Mesodermal cell (in vitro differentiated cells): ENCODE results near the gene SKAP1.
"Not testable (repeated sequence)": the region's sequence is repeated elsewhere in the genome, so short reads cannot be mapped to it uniquely, and the experiment has no call there.

ENCODE experiments used
- H3K27ac ChIP-seq: 2 replicates; pipeline ENCODE4 v1.7.0; 2013; ENCODE audit warnings: mild to moderate bottlenecking, low read depth, low read length, moderate library complexity; ENCODE audit not compliant: severe bottlenecking
- H3K36me3 ChIP-seq: 2 replicates; pipeline ENCODE4 v1.7.1; 2013; ENCODE audit warnings: mild to moderate bottlenecking, low read length, moderate library complexity; ENCODE audit not compliant: control insufficient read depth, insufficient read depth
- H3K4me1 ChIP-seq: one replicate; pipeline ENCODE4 v1.7.1; 2013; ENCODE audit warnings: mild to moderate bottlenecking, low read length; ENCODE audit not compliant: insufficient read depth, control insufficient read depth, poor library complexity, severe bottlenecking
- H3K4me3 ChIP-seq: 2 replicates; pipeline ENCODE4 v1.7.0; 2013; ENCODE audit warnings: low read length, control low read depth, mild to moderate bottlenecking; ENCODE audit not compliant: insufficient read depth, poor library complexity, severe bottlenecking; ENCODE audit errors: extremely low read depth
- H3K9me3 ChIP-seq: 2 replicates; pipeline ENCODE4 v1.7.1; 2013; ENCODE audit warnings: mild to moderate bottlenecking, low read length, moderate library complexity; ENCODE audit not compliant: control insufficient read depth
- WGBS, 2 experiments: methylation state at CpG; one replicate each; pipeline ENCODE4 v1.1.5; 2013; ENCODE audit warnings: missing lambda C conversion rate in 2 of 2; ENCODE audit not compliant: insufficient coverage in 2 of 2; 5-methylcytosine and 5-hydroxymethylcytosine counted together

Gene SKAP1

DNA sequence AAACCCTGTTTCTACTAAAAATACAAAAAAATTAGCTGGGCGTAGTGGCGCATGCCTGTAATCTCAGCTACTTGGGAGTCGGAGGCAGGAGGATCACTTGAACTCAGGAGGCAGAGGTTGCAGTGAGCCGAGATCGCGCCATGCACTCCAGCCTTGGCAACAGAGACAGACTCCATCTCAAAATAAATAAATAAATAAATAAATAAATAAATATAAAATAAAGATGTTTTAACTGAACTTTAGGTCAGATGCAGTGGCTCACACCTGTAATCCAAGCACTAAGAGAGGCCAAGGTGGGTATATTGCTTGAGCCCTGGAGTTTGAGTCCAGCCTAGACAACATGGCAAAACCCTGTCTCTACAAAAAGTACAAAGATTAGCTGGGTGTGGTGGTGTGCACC is 61.0 kb downstream of the SKAP1 start:
- H3K36me3 ChIP-seq, H3K4me1 ChIP-seq, H3K9me3 ChIP-seq, H3K27ac ChIP-seq, H3K4me3 ChIP-seq: not testable (repeated sequence)
- WGBS, 2 experiments: 74 to 83% methylated on average over 2 to 3 of the region's 6 CpGs

DNA sequence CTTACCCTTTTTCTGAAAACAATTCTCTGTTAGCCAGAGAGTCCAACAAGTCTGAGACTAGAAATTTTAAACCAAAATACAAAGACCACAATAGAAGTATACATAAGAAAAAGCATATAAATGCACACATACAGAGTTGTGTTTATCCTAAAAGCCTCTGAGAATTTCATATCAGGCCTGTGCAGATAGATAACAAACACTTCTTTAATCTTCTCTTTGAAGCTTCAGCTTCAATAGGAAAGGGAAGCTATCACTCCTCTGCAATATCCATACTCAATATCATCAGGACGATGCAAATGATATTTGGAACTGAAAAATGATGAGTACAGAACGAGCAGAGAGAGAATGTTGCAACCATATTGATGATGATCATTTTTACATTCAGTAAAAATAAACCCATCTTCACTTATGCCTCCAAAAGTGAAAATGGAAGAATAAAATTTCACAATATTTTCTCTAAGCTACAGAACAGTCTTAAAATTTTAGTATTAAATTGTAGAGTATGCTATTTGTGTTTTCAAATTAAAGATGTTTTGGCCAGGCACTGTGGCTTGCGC is 61.6 kb downstream of the SKAP1 start:
- Histone ChIP-seq H3K36me3 (no peaks in the 10 kb centered on the region), H3K4me1 (no peaks in the 10 kb centered on the region), H3K4me3 (no peak overlapping the region), H3K27ac (no peak overlapping the region), H3K9me3 (no peaks in the 10 kb centered on the region)
- WGBS, 2 experiments: 75 to 89% methylated on average over 1 of the region's 3 CpGs

DNA sequence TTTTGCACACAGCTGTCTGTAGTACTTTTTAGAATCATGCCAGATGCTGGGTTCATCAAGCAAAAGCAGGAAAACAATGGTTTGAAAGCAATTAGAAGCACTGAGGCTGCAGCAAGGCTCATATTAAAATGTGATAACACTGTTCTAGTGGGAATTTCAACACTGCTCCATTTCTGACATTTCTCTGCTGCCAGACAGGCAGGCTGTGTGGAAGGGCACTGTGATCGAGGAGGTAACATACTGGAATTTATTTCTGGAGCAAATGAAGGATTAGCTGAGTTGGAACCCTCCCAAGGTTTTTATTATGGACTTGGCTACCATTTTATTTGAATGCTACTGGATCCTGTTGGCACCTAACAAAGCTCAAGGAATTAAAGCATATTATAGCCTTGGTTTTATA is 66.9 kb downstream of the SKAP1 start:
- Histone ChIP-seq H3K27ac (no peak overlapping the region), H3K4me1 (no peaks in the 10 kb centered on the region)
- 67% methylated on average over 1 of the region's 1 CpG; no CpG with 5 or more reads in 1 of the 2 experiments for WGBS, 2 experiments

DNA sequence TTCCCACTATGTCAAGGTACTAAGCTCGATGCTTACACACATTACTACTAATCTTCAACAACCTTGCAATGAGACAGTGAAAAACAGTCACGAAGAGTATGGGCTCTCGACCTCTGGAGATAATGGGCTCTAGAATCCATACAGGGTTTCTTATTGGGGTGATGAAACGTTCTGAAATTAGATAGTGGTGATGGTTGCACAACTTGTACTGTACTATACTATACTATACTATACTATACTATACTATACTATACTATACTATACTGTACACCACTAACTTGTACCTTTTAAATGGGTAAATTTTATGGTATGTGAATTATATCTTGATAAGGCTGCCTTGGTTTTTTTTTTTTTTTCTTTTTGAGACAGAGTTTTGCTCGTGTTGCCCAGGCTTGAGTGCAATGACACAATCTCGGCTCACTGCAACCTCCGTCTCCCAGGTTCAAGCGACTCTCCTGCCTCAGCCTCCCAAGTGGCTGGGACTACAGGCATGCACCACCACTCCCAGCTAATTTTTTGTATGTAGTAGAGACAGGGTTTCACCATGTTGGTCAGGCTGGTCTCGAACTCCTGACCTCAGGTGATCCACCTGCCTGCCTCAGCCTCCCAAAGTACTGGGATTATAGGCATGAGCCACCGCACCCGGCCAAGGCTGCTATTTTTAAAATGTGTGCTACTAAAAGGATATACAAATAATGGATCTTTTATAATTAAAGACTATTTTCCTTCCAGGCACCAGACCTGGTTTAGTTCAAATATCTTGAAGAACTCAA is 69.0 kb downstream of the SKAP1 start:
- not testable (repeated sequence) for H3K9me3 ChIP-seq, H3K27ac ChIP-seq, H3K36me3 ChIP-seq, H3K4me3 ChIP-seq, H3K4me1 ChIP-seq
- WGBS, 2 experiments: 87 to 95% methylated on average over 3 to 4 of the region's 11 CpGs

More for the DNA sequence above, 66.9 kb downstream of the SKAP1 start:
- no peaks in the 10 kb centered on the region for H3K36me3 ChIP-seq
- H3K4me3 ChIP-seq: no peak overlapping the region
- no peaks in the 10 kb centered on the region for H3K9me3 ChIP-seq

DNA sequence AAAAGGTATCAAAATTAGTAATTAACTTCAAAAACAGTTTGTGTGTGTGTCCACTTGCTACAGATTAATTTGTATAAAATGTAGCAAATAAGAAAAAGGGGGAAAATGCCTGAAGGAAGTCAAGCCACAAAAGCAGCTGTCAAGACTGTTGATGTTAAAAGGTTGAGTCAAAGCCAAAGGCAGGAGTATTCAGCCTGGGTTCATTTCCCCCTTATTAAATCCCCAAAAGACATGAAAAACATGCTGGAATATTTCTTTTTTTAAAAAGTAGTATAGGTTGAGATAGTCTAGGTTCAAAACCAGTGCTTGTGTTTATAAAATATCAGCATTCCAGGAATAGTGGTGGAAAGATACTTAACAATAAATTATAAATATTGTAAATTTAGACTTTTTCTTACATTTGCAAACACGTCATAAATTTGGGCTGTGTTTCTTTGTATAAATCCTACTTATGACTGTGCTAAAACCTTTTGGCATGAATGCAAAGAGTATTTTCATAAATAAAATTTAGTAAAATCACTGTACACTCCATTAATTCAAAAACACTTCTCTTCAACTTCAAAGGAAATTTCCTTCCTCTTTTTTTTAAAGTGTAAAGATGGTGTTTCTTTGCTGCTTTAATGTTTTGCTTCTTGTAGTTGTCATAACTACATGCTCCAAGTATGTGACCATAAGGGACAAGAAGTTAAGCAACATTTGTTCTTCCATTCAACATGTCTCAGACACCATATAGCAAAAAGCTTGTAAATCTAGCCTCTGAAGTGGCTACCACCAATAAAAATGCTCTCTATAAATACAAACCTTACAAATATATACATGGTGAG is 72.0 kb downstream of the SKAP1 start:
- no peaks in the 10 kb centered on the region for H3K9me3 ChIP-seq
- H3K27ac ChIP-seq: no peak overlapping the region
- H3K36me3 ChIP-seq: no peaks in the 10 kb centered on the region
- no peak overlapping the region for H3K4me3 ChIP-seq
- no CpG with 5 or more reads among the region's 1 CpG for WGBS, 2 experiments
- H3K4me1 ChIP-seq: no peaks in the 10 kb centered on the region

DNA sequence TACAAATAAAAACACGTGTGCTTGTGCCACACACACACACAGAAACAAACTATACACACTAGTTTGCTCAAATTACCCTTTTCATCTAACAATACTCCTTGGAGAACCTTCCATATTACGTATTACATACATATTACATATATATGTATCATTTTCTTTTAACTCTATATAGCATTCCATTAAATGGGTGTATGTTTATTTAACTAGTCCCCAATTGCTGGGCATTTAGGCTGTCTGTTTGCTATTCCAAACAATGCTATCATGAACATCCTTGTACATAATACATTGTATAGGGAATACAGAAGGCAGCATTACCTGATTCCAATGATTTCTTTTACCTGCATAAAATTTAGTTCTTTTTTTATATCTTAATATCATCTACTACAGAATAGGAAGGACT is 73.1 kb downstream of the SKAP1 start:
- Histone ChIP-seq H3K4me3 (no peak overlapping the region), H3K9me3 (no peaks in the 10 kb centered on the region), H3K36me3 (no peaks in the 10 kb centered on the region), H3K4me1 (no peaks in the 10 kb centered on the region), H3K27ac (no peak overlapping the region)
- 83 to 100% methylated on average over 1 of the region's 2 CpGs for WGBS, 2 experiments

DNA sequence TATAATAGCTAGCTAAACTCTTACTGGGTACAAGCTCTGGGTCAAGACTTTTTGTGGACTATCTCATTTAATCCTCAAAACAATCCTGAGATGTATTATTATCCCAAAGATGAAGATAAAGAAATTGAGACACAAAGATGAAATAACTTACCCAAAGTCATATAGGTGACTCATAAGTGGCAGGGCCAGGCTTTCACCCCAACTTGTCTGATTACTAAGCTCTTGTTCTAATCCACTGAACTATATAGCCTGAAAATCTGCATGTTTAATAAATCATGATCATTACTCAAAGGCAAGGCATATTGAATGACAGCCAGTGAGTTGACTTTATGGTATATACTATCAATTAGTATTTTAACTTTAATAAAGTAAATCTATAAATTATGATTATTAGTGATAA is 77.4 kb downstream of the SKAP1 start:
- Histone ChIP-seq H3K9me3 (no peaks in the 10 kb centered on the region), H3K4me3 (no peak overlapping the region), H3K4me1 (no peaks in the 10 kb centered on the region), H3K36me3 (no peaks in the 10 kb centered on the region), H3K27ac (no peak overlapping the region)

DNA sequence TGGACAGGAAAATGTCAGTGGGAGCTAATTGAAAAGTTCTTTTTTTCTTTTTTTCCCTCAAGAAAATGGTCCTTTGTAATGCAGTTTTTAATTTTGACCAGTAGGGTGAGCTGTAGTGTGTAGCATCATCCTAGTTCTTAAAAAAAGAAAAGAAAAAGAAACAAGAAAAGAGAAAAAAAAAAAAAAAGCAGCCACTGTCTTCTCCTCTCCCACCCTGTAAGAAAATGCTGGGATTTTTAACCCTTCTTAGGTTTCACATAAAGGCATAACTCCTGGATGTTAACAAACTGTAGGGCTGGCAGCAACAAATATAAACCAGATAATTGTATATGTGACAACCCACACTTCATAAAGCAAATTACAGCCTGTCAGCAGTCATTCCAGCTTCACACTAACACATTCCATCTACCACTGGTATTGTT is 78.1 kb downstream of the SKAP1 start:
- Histone ChIP-seq H3K27ac (no peak overlapping the region), H3K4me3 (no peak overlapping the region), H3K36me3 (no peaks in the 10 kb centered on the region), H3K9me3 (no peaks in the 10 kb centered on the region), H3K4me1 (no peaks in the 10 kb centered on the region)

DNA sequence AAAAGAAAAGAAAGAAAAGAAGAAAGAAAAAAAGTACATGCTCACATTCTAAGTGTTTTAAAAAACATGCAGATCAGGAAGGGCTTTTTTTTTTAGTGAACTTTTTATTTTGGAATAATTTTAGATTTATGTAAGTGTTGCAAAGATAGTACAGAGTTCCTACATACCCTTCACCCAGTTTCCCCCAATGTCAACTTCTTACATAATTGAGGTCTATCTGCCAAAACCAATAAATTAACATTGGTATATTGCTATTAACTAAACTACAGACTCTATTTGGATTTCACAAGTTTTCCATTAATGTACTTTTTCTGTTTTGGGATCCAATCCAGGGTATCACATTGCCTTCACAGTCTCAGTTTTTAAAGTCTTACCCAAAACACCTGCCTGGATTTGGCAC is 81.7 kb downstream of the SKAP1 start:
- Histone ChIP-seq H3K36me3 (no peaks in the 10 kb centered on the region), H3K9me3 (no peaks in the 10 kb centered on the region), H3K27ac (no peak overlapping the region), H3K4me3 (no peak overlapping the region), H3K4me1 (no peaks in the 10 kb centered on the region)

DNA sequence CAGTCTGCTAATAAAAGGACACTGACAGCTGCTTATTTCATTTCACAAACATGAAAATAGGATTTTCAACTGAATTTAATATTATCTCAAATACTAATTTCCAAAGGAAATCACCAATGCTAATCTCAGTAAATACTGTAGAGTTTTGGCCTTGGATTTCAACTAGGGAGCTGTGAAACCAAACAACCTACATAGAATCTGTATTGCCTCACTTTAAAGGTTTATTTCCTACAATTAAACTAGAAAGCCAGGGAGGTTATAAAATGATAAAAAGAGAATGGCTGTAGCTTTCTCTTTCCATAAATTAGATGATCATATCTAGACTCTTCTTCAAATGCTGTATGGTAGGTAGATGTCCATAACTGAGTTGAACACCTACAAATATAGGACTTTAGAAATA is 82.8 kb downstream of the SKAP1 start:
- Histone ChIP-seq H3K27ac (no peak overlapping the region), H3K4me3 (no peak overlapping the region), H3K9me3 (no peaks in the 10 kb centered on the region), H3K36me3 (no peaks in the 10 kb centered on the region), H3K4me1 (no peaks in the 10 kb centered on the region)

DNA sequence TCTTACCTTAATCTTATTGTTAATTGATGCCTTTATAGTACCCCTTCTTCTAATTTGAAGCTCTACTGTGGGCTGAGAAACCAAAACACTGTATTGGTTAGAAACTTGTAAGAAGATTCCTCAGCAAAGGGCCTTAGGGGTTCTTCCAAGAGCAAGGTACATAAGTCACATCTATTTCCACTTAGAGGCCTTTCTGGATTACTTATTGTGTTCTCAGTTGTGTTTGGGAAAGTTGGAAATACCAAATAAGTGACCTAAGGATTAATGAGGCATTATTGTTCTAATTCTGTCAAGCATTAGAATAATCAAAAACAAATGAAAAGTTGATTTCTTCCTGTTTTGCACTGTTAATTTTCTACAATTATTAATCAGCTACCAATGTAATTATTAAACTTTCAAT is 85.8 kb downstream of the SKAP1 start:
- Histone ChIP-seq H3K4me1 (no peaks in the 10 kb centered on the region), H3K4me3 (no peak overlapping the region), H3K27ac (no peak overlapping the region), H3K9me3 (no peaks in the 10 kb centered on the region), H3K36me3 (no peaks in the 10 kb centered on the region)
